Activated naive CD8-positive, alpha-beta T cell treated with anti-CD3 and anti-CD28 coated beads, Interleukin-2, amount 50 U/mL, for 24 hours (primary cell): Measurements from ENCODE around the gene AFAP1L2.

Experiments used
- ATAC-seq: fragments of 150-1000 bp; cut with Tn5 transposase; one replicate; pipeline ENCODE4 v1.10.0; 2021
- DNase-seq: peaks from one replicate; pipeline ENCODE4 v3.0.0; 2021
- H3K27ac Mint-ChIP-seq: one replicate; pipeline ENCODE4 v1.8.0; 2021; ENCODE audit warnings: mild to moderate bottlenecking, mixed read lengths
- H3K27me3 Mint-ChIP-seq: one replicate; pipeline ENCODE4 v1.8.0; 2021; ENCODE audit warnings: mixed read lengths
- H3K36me3 Mint-ChIP-seq: one replicate; pipeline ENCODE4 v1.8.0; 2021; ENCODE audit warnings: low read depth, mixed read lengths
- H3K4me1 Mint-ChIP-seq: one replicate; pipeline ENCODE4 v1.8.0; 2021; ENCODE audit warnings: mixed read lengths
- H3K4me3 Mint-ChIP-seq: one replicate; pipeline ENCODE4 v1.8.0; 2021; ENCODE audit warnings: mild to moderate bottlenecking, moderate library complexity, mixed read lengths
- H3K9me3 Mint-ChIP-seq: one replicate; pipeline ENCODE4 v1.8.0; 2021; ENCODE audit warnings: mixed read lengths

The AFAP1L2 gene

GRCh38 chr10:114272696-114273095 is 131.6 kb downstream of the AFAP1L2 start:
- H3K9me3 Mint-ChIP-seq = no peaks in the 10 kb centered on the region
- DNase-seq = no peak
- no peak for ATAC-seq
- H3K36me3 Mint-ChIP-seq = no peaks in the 10 kb centered on the region
- no peak overlapping the region for H3K4me3 Mint-ChIP-seq
- no peak overlapping the region for H3K27ac Mint-ChIP-seq
- H3K27me3 Mint-ChIP-seq = peaks cover 6% of the 10 kb centered on the region
- H3K4me1 Mint-ChIP-seq = no peaks in the 10 kb centered on the region

GRCh38 chr10:114271779-114272167 is 132.5 kb downstream of the AFAP1L2 start:
- no peaks in the 10 kb centered on the region for H3K4me1 Mint-ChIP-seq
- H3K9me3 Mint-ChIP-seq = no peaks in the 10 kb centered on the region
- ATAC-seq = no peak
- no peaks in the 10 kb centered on the region for H3K36me3 Mint-ChIP-seq
- H3K27me3 Mint-ChIP-seq = peaks cover 6% of the 10 kb centered on the region
- H3K4me3 Mint-ChIP-seq = no peak overlapping the region
- H3K27ac Mint-ChIP-seq = no peak overlapping the region
- no peak for DNase-seq

- Mint-ChIP-seq H3K27ac (no peak overlapping the region), H3K27me3 (peaks cover 6% of the 10 kb centered on the region), H3K9me3 (no peaks in the 10 kb centered on the region), H3K4me1 (no peaks in the 10 kb centered on the region), H3K36me3 (no peaks in the 10 kb centered on the region), H3K4me3 (no peak overlapping the region)
- ATAC-seq (no peak), DNase-seq (no peak)
Measured at GRCh38 chr10:114271075-114271778, 133.1 kb downstream of the AFAP1L2 start.

GRCh38 chr10:114266521-114266920 is 137.8 kb downstream of the AFAP1L2 start:
- H3K9me3 Mint-ChIP-seq = no peaks in the 10 kb centered on the region
- no peaks in the 10 kb centered on the region for H3K4me1 Mint-ChIP-seq
- no peak for ATAC-seq
- no peaks in the 10 kb centered on the region for H3K36me3 Mint-ChIP-seq
- no peak overlapping the region for H3K27ac Mint-ChIP-seq
- no peak overlapping the region for H3K4me3 Mint-ChIP-seq
- H3K27me3 Mint-ChIP-seq = no peaks in the 10 kb centered on the region
- no peak for DNase-seq

GRCh38 chr10:114265392-114266053 is 138.8 kb downstream of the AFAP1L2 start:
- H3K36me3 Mint-ChIP-seq = no peaks in the 10 kb centered on the region
- ATAC-seq (no peak), DNase-seq (no peak)
- H3K27me3 Mint-ChIP-seq = no peaks in the 10 kb centered on the region
- no peak overlapping the region for H3K4me3 Mint-ChIP-seq
- H3K9me3 Mint-ChIP-seq = no peaks in the 10 kb centered on the region
- no peak overlapping the region for H3K27ac Mint-ChIP-seq
- peaks cover 5% of the 10 kb centered on the region for H3K4me1 Mint-ChIP-seq

GRCh38 chr10:114262496-114262895 is 141.8 kb downstream of the AFAP1L2 start:
- peaks cover 9% of the 10 kb centered on the region for H3K4me1 Mint-ChIP-seq
- no peaks in the 10 kb centered on the region for H3K27me3 Mint-ChIP-seq

DNA sequence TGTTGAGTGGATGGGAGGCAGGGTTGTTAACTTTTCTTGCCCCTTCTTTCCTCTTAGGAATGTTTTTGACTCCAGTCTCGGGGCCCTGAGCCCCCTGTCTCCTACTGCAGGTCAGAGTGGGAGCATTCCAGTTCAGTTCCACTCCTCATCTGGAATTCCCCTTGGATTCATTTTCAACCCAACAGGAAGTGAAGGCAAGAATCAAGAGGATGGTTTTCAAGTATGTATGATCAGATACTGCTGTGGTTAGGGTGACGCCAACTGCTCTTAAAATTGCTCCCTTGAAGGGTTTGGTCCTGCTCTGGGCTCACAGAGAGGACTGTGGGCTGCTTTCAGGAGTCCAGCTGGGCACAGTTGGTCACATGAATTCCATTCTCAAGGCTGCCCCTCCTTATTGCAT is 143.2 kb downstream of the AFAP1L2 start:
- no peak for ATAC-seq
- Mint-ChIP-seq H3K36me3 (no peaks in the 10 kb centered on the region), H3K9me3 (no peaks in the 10 kb centered on the region), H3K27me3 (no peaks in the 10 kb centered on the region), H3K27ac (no peak overlapping the region), H3K4me1 (peaks cover 9% of the 10 kb centered on the region), H3K4me3 (no peak overlapping the region)
- DNase-seq = no peak

More at GRCh38 chr10:114262496-114262895, 141.8 kb downstream of the AFAP1L2 start:
- Mint-ChIP-seq H3K27ac (no peak overlapping the region), H3K36me3 (no peaks in the 10 kb centered on the region), H3K9me3 (no peaks in the 10 kb centered on the region), H3K4me3 (no peak overlapping the region)
- no peak for ATAC-seq
- no peak for DNase-seq

GRCh38 chr10:114260366-114260765 is 143.9 kb downstream of the AFAP1L2 start:
- DNase-seq (no peak), ATAC-seq (no peak)
- Mint-ChIP-seq H3K4me1 (peaks cover 9% of the 10 kb centered on the region), H3K27me3 (no peaks in the 10 kb centered on the region), H3K9me3 (no peaks in the 10 kb centered on the region), H3K36me3 (no peaks in the 10 kb centered on the region), H3K4me3 (no peak overlapping the region), H3K27ac (no peak overlapping the region)

GRCh38 chr10:114259824-114260223 is 144.5 kb downstream of the AFAP1L2 start:
- no peak for ATAC-seq
- Mint-ChIP-seq H3K36me3 (no peaks in the 10 kb centered on the region), H3K27ac (no peak overlapping the region)

GRCh38 chr10:114258274-114258840 is 145.9 kb downstream of the AFAP1L2 start:
- no peak for ATAC-seq
- no peak overlapping the region for H3K4me3 Mint-ChIP-seq
- H3K27me3 Mint-ChIP-seq = no peaks in the 10 kb centered on the region
- DNase-seq = no peak
- H3K36me3 Mint-ChIP-seq = no peaks in the 10 kb centered on the region
- no peak overlapping the region for H3K27ac Mint-ChIP-seq
- H3K9me3 Mint-ChIP-seq = no peaks in the 10 kb centered on the region
- peaks cover 9% of the 10 kb centered on the region for H3K4me1 Mint-ChIP-seq

More at GRCh38 chr10:114259824-114260223, 144.5 kb downstream of the AFAP1L2 start:
- Mint-ChIP-seq H3K27me3 (no peaks in the 10 kb centered on the region), H3K4me1 (peaks cover 9% of the 10 kb centered on the region), H3K4me3 (no peak overlapping the region), H3K9me3 (no peaks in the 10 kb centered on the region)
- no peak for DNase-seq

DNA sequence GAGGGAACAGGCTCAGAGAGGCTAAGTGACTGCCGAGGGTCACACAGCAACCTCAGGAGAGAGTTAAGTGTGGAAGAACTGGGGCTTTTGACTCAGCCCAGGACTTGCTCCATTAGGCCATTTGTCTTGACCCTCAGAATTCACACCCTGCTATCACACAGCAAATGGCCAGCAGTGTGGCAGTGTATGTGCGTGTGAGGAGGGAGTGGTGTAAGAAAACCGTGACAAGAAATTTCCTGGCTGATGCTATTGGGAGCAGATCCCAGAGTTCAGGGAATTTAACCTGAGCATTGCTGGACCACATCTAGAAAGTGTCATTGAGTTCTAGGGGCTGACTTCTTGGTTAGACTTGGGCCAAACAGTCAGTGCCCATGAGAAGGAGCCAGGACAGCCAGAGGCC is 146.8 kb downstream of the AFAP1L2 start:
- no peaks in the 10 kb centered on the region for H3K36me3 Mint-ChIP-seq
- peaks cover 9% of the 10 kb centered on the region for H3K4me1 Mint-ChIP-seq
- no peak for DNase-seq
- no peaks in the 10 kb centered on the region for H3K27me3 Mint-ChIP-seq
- no peaks in the 10 kb centered on the region for H3K9me3 Mint-ChIP-seq
- no peak overlapping the region for H3K4me3 Mint-ChIP-seq
- H3K27ac Mint-ChIP-seq = no peak overlapping the region
- ATAC-seq = no peak

DNA sequence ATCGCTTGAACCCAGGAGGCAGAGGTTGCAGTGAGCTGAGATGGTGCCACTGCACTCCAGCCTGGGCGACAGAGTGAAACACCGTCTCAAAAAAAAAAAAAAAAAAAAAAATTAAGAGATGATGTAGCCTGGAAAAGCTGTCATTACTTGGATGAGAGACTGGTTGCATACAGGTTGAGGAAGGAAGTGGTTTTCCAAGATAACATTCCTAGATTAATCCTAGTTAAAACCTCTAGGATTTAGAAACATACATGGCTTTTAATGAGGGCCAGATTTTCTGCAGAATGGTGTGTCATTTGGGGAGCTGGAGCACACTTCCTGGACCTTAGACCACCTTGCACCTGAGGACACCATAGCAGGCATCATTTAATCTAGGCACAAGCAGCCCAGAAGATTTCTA is 147.5 kb downstream of the AFAP1L2 start:
- Mint-ChIP-seq H3K9me3 (no peaks in the 10 kb centered on the region), H3K27me3 (no peaks in the 10 kb centered on the region), H3K4me3 (no peak overlapping the region), H3K4me1 (peaks cover 9% of the 10 kb centered on the region), H3K36me3 (no peaks in the 10 kb centered on the region), H3K27ac (no peak overlapping the region)
- ATAC-seq (no peak), DNase-seq (no peak)

DNA sequence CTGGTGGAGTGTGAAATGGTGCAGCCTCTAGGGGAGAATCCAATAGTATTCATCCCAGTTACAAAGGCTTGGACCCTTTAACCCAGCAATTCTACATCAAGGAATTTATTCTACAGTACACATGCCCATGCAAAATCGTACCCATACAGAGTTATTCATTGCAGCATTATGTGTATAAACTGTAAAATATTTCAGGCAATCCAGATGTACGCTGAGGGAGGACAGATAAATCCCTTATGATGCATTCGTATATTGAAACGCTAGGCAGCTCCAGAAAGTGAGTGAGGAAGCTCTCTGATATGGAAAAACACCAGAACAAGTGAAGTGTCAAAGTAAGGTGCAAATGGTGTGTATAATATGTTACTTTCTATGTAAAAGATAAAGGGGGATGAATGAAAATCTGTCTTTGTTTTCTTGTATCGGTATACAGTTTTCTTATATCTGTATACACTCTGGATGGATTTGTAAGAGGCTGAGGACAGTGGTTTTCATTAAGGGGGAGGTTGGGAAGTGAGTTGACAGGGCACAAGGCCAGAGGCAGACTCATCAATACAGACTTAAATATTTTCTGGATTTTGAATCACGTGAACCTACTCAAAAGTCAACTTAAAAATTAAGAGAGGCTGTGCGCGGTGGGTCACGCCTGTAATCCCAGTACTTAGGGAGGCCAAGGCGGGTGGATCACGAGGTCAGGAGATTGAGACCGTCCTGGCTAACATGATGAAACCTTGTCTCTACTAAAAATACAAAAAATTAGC is 148.1 kb downstream of the AFAP1L2 start:
- Mint-ChIP-seq H3K4me3 (no peak overlapping the region), H3K27me3 (no peaks in the 10 kb centered on the region), H3K4me1 (peaks cover 6% of the 10 kb centered on the region), H3K36me3 (no peaks in the 10 kb centered on the region), H3K9me3 (no peaks in the 10 kb centered on the region), H3K27ac (no peak overlapping the region)
- no peak for ATAC-seq
- DNase-seq = no peak

GRCh38 chr10:114255227-114255626 is 149.1 kb downstream of the AFAP1L2 start:
- DNase-seq (no peak), ATAC-seq (no peak)
- no peaks in the 10 kb centered on the region for H3K36me3 Mint-ChIP-seq
- H3K4me1 Mint-ChIP-seq = peaks cover 3% of the 10 kb centered on the region
- H3K9me3 Mint-ChIP-seq = no peaks in the 10 kb centered on the region
- no peak overlapping the region for H3K27ac Mint-ChIP-seq
- H3K27me3 Mint-ChIP-seq = no peaks in the 10 kb centered on the region
- no peak overlapping the region for H3K4me3 Mint-ChIP-seq

DNA sequence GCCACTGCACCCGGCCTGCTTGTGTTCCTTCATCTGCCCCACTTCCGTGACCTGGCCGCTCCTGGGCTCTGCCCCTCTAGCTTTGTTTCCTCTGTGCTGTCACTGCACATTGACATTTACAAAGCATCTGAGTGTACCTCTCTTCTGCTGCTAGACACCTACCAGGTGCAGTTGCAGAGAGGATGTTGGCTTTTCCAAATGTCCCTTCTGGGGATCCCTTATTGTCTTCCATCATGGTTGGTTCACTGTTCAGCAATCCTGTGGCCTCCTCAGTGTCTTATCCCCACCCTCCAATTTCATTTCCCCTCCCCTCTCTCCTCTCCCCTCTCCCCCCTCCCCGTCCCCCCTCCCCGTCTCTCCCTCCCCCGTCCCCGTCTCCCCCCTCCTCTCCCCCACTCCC is 151.4 kb downstream of the AFAP1L2 start:
- H3K4me1 Mint-ChIP-seq = no peaks in the 10 kb centered on the region
- ATAC-seq = no peak
- H3K4me3 Mint-ChIP-seq = no peak overlapping the region
- H3K27ac Mint-ChIP-seq = no peak overlapping the region
- no peaks in the 10 kb centered on the region for H3K9me3 Mint-ChIP-seq
- no peaks in the 10 kb centered on the region for H3K36me3 Mint-ChIP-seq
- DNase-seq = no peak
- no peaks in the 10 kb centered on the region for H3K27me3 Mint-ChIP-seq
